Activated B cell treated with CpG ODN at 0.5 μM for 24 hours (primary cell): ENCODE measurements around the gene TEX14. TPM values are rescaled to one million over a fixed set of nuclear protein-coding genes. Genes with fewer than 3 reads are reported as not detected.

Experiments used
- ATAC-seq: fragments of 200-7000 bp; cut with Tn5 transposase; one replicate; pipeline ENCODE4 v1.10.0; 2021; ENCODE audit warnings: low read depth, mild to moderate bottlenecking, moderate library complexity
- CTCF ChIA-PET: fragments of 350-600 bp; sonication (Branson Sonifier 250); formaldehyde crosslinking; loops from one replicate; lab custom pipeline; 2021; ENCODE audit warnings: antibody characterized with exemption; lab: Charles Lee
- POLR2A ChIA-PET: fragments of 350-600 bp; sonication (Branson Sonifier 250); formaldehyde crosslinking; loops from one replicate; lab custom pipeline; 2021; ENCODE audit warnings: antibody characterized with exemption; lab: Charles Lee
- DNase-seq: peaks from one replicate; pipeline ENCODE4 v3.0.0; 2022
- H3K27ac Mint-ChIP-seq: one replicate; pipeline ENCODE4 v1.8.0; 2020; ENCODE audit warnings: mixed read lengths
- H3K27me3 Mint-ChIP-seq: one replicate; pipeline ENCODE4 v1.8.0; 2021; ENCODE audit warnings: mixed read lengths
- H3K36me3 Mint-ChIP-seq: one replicate; pipeline ENCODE4 v1.8.0; 2021; ENCODE audit warnings: low read depth, mixed read lengths
- H3K4me1 Mint-ChIP-seq: one replicate; pipeline ENCODE4 v1.8.0; 2021; ENCODE audit warnings: mixed read lengths
- H3K4me3 Mint-ChIP-seq: one replicate; pipeline ENCODE4 v1.8.0; 2020; ENCODE audit warnings: mild to moderate bottlenecking, mixed read lengths
- H3K9me3 Mint-ChIP-seq: one replicate; pipeline ENCODE4 v1.8.0; 2020; ENCODE audit warnings: mixed read lengths
- CTCF ChIP-seq: fragments of 200-600 bp; IDR thresholded peaks from one replicate; pipeline ENCODE4 v1.8.0; 2022; ENCODE audit warnings: antibody characterized with exemption, mild to moderate bottlenecking
- intact Hi-C: fragments of 100-400 bp; cut with micrococcal nuclease; formaldehyde crosslinking; loops from one replicate; pipeline ENCODE4 v1.15.1; 2024
- total RNA-seq: library from RNA; stranded (reverse); gene quantifications from 2 replicates; pipeline ENCODE4 v1.2.3, GENCODE V29; 2022

The TEX14 gene
- total RNA-seq, 1 donor from 2014 or later: 0.16 TPM

GRCh38 chr17:58631523-58632323 lies 60.1 kb downstream of the TEX14 start:
- Mint-ChIP-seq H3K9me3 (no peaks in the 10 kb centered on the region), H3K4me3 (no peak overlapping the region), H3K27ac (no peak overlapping the region), H3K27me3 (no peaks in the 10 kb centered on the region), H3K4me1 (peaks cover 3% of the 10 kb centered on the region), H3K36me3 (no peaks in the 10 kb centered on the region)
- DNase-seq: peak; percentile 91
- intact Hi-C loops: loop anchor here (1.0 to 10.0 kb wide), 10 partner anchors 28 to 1763 kb away; partner anchors contain the start of genes PRR11, RAD51C, SKA2 and SRSF1
- POLR2A ChIA-PET: interaction anchor here (0.6 to 5.9 kb wide), 77 partner anchors 9 to 1547 kb away, joined by 3 to 321 read pairs (median 6); partner anchors contain the start of genes AKAP1, CLTC, DYNLL2 and GDPD1
- ATAC-seq: peak; percentile 83
- CTCF ChIA-PET: interaction anchor here (0.9 to 2.6 kb wide), 6 partner anchors 8 to 373 kb away, joined by 3 to 12 read pairs (median 3); no protein-coding TSS in a partner anchor
- no peak for TF ChIP-seq CTCF

GRCh38 chr17:58630883-58631522 lies 60.8 kb downstream of the TEX14 start:
- Mint-ChIP-seq H3K27me3 (no peaks in the 10 kb centered on the region), H3K27ac (no peak overlapping the region), H3K4me1 (peaks cover 3% of the 10 kb centered on the region), H3K36me3 (no peaks in the 10 kb centered on the region), H3K9me3 (no peaks in the 10 kb centered on the region), H3K4me3 (no peak overlapping the region)
- intact Hi-C loops: loop anchor here (1.0 to 10.0 kb wide), 8 partner anchors 44 to 1764 kb away; partner anchors contain the start of genes PRR11, RAD51C, SKA2 and SRSF1
- POLR2A ChIA-PET: interaction anchor here (0.6 to 5.9 kb wide), 55 partner anchors 10 to 1546 kb away, joined by 3 to 321 read pairs (median 8); partner anchors contain the start of genes AKAP1, CLTC, GDPD1 and HSF5
- CTCF ChIA-PET: interaction anchor here (0.9 to 2.6 kb wide), 4 partner anchors 29 to 374 kb away, joined by 3 to 10 read pairs (median 3); no protein-coding TSS in a partner anchor
- peak; percentile 67 for ATAC-seq
- TF ChIP-seq CTCF: no peak
- peak; percentile 38 for DNase-seq

- H3K4me3 Mint-ChIP-seq: no peak overlapping the region
- H3K9me3 Mint-ChIP-seq: no peaks in the 10 kb centered on the region
- intact Hi-C loops: no loop called here
- DNase-seq: no peak
- no peak overlapping the region for H3K27ac Mint-ChIP-seq
- H3K36me3 Mint-ChIP-seq: no peaks in the 10 kb centered on the region
- no peak for TF ChIP-seq CTCF
- H3K4me1 Mint-ChIP-seq: no peaks in the 10 kb centered on the region
- ATAC-seq: no peak
- ChIA-PET POLR2A (interaction anchor here (0.6 kb wide), 1 partner anchor 92 kb away, joined by 3 read pairs; no protein-coding TSS in a partner anchor), CTCF (no interaction called here)
- H3K27me3 Mint-ChIP-seq: no peaks in the 10 kb centered on the region
Measured at GRCh38 chr17:58626905-58627304, 64.9 kb downstream of the TEX14 start.

- no peak for TF ChIP-seq CTCF
- H3K4me1 Mint-ChIP-seq: no peaks in the 10 kb centered on the region
- ChIA-PET CTCF (no interaction called here), POLR2A (interaction anchor here (0.6 kb wide), 2 partner anchors 99 to 275 kb away, joined by 3 to 7 read pairs; no protein-coding TSS in a partner anchor)
- H3K27ac Mint-ChIP-seq: no peak overlapping the region
- ATAC-seq (no peak), DNase-seq (no peak)
- H3K27me3 Mint-ChIP-seq: no peaks in the 10 kb centered on the region
- H3K36me3 Mint-ChIP-seq: no peaks in the 10 kb centered on the region
- H3K9me3 Mint-ChIP-seq: no peaks in the 10 kb centered on the region
- H3K4me3 Mint-ChIP-seq: no peak overlapping the region
- intact Hi-C loops: no loop called here
Measured at GRCh38 chr17:58624751-58625150, 67.1 kb downstream of the TEX14 start.
